HT-29 (cell line): Measurements from ENCODE around the gene LILRB5. TPM values are rescaled to one million over a fixed set of nuclear protein-coding genes. Genes with fewer than 3 reads are reported as not detected.
A peak's percentile ranks its signal among the peaks of the same experiment; 100 is the strongest.
"Not testable (repeated sequence)": the region's sequence is repeated elsewhere in the genome, so short reads cannot be mapped to it uniquely, and the experiment has no call there.

Experiments used
- DNase-seq: peaks from one replicate; pipeline ENCODE4 v3.0.0-alpha.2; 2015; ENCODE audit warnings: low spot score
- total RNA-seq: library from RNA; depleted of rRNA; stranded (reverse); fragments of >200 nt; shearing (Covaris generic); gene quantifications from 2 replicates; pipeline ENCODE4 v1.2.3, GENCODE V29; 2014

LILRB5 gene
- total RNA-seq, 1 experiment from 2014 or later, result not detected

DNA sequence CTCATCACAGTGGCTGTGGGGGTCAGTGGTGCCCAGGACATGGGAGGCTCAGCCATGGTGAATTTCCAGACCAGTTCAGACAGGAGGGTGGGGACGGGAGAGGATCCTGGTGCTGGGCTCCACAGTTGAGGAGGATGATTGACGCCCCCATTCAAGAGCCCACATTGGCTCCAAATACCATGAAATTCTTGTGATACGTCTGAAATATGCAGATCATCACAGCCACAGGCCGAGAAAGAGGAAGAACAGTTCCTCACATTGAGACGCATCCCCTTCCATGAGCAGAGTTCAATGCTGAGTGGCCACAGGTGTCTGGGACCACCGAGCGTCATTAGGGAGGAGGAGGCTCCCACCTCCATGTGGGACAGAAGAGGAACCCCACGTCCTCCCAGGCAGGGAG lies 13.3 kb downstream of the LILRB5 start:
- DNase-seq, result not testable (repeated sequence)

DNA sequence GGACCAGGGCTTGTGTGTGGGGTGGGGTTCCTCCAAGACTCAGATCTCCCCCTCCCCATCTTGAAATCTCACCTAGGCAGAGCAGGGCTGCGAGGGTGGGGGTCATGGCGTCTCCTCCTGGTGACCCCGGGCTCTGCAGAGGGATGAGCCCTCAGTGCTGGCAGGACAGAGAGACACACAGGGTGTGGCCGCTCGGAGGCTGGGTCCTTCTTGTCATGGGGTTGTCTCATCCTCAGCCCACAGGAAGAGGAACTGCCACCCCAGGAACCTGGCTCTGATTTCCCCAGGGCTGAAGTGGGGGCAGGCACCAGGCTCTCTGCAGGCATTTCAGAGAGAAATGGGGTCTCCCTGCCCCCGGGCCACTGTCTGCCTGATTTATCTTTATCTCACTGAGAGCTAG lies 14.4 kb downstream of the LILRB5 start, which contains the start of gene LILRA6:
Gene LILRA6 (minus strand): TSS at position 145 of the 400 bp plus-strand sequence.
- DNase-seq, result not testable (repeated sequence)

GRCh38 chr19:54242234-54242633 lies 14.8 kb downstream of the LILRB5 start:
- not testable (repeated sequence) for DNase-seq

DNA sequence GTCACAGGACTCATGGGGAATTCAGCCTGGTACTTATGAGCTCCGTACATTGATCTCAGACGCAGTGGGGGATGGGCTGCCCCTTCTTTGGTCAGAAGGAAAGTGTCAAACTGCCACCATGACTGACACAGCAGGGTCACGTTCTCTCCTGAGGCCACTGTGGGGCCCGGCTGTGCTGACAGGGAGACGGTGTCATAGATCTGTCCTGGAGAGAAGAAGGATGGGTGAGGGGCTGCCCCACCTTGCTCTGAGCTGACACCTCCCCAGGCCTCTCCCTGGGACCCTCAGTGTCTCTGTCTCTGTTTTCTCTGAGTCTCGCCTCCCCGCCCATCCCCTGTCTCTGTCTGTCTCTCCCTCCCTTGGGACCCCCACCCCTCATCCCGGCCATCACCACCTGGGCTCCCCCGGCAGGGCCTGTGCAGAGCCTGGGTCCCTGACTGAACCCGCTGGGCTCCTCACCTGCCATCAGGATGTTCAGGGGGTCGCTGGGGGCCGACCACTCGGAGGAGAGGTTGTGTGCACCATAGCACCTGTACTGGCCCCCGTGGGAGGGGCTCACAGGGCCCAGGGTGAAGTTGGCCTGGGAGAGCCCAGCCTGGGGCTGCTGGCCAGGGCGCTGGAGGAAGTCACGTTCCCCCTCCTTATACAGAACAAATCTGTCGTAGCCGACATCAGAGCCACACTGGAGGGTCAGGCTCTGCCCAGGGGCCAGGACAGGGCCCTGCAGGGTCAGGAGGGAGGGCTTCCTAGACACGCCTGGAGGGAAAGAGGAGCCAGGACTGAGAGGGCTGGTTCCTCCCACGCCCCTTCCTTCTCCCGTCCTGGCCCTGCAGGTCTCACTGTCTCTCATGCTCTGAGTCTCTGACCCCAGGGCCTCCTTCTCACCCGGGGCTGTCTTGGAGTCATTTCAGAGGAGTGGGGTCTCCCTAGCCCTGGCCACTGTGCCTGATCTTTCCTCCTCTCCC lies 16.4 kb downstream of the LILRB5 start:
- DNase-seq, result not testable (repeated sequence)

DNA sequence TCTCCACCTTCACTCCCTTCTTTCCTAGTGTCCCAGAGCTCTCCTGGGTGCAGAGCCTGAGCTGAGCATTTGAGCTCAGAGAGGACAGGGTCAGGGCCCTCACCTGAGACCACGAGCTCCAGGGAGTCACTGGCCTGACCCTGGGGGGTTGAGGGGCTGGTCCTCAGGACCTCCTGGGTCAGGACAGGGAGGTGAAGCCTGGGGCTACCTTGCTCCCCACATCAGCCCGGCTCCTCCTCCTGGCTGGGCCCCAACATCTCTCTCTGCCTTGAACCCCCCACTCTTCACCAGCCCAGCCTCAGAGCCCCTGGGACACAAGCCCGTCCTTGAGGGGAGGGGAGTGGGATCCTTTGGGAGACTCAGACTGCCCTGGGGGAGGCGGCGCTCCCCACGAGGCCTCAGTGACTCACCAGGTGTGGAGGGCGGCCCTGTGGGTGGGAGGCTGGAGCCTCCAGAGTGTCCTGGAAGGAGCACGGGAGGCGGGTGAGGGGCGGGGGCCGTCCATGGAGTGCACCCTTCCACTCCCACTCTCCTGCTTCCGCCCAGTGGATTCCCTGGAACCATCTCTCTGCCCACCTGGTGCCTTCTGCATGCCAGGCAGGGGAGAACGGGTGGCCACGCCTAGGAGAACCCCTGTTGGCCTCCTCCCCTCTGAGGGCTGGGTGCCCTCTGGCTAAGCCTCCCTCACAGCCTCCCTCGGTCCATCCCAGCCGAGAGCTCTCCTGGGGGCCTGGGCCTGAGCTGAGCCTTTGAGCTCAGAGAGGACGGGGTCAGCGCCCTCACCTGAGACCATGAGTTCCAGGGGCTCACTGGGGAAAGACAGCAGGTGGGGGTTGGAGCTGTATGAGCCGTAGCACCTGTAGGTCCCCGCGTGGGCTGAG lies 17.3 kb downstream of the LILRB5 start:
- DNase-seq, result not testable (repeated sequence)

DNA sequence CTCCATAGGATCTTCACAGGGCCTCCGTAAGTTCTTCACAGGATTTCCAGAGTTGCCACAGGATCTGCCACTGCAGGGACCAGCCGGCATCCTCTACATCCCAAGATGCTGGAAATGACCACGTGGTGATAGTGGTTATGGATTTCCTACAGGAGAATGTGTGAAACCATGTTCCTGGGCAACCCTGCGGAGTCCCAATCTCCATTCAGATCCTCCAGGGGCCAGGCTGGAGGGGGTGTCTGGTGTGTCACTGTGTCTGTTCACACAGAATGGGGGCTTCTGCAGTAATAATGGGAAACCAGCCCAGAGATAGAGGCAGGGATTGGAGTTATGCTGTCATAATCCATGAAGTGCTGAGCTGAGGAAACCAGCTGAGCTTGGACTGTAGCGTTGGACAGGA lies 23.1 kb downstream of the LILRB5 start:
- no peak for DNase-seq

GRCh38 chr19:54231077-54231931 lies 25.8 kb downstream of the LILRB5 start:
- peak; percentile 98 for DNase-seq

- no peak for DNase-seq
These were observed 27.0 kb downstream of the LILRB5 start for GRCh38 chr19:54230031-54230430.

GRCh38 chr19:54229146-54229545 lies 27.9 kb downstream of the LILRB5 start:
- DNase-seq, result no peak

DNA sequence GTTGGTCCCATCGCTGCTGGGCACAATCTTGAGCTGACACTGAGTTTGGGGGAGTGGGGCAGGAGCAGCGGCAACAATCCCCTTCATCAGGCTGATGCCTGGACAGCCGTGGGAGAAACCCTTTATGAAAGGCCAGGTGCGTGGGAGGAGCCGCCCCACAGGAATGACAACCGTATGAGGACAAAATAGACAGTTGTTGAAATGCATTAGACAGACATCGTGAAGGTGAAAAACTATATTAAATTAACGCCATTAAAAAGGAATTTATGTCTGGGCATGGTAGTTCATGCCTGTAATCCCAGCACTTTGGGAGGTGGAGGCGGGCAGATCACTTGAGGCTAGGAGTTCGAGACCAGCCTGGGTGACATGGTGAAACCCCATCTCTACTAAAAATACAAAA lies 32.5 kb downstream of the LILRB5 start:
- DNase-seq, result not testable (repeated sequence)

DNA sequence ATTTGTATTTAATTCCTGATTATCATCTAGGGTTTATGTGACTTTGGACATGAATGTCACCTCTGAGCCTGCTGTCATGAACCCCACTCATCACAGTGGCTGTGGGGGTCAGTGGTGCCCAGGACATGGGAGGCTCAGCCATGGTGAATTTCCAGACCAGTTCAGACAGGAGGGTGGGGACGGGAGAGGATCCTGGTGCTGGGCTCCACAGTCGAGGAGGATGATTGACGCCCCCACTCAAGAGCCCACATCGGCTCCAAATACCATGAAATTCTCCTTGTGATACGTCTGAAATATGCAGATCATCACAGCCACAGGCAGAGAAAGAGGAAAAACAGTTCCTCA lies 33.2 kb downstream of the LILRB5 start:
- not testable (repeated sequence) for DNase-seq

DNA sequence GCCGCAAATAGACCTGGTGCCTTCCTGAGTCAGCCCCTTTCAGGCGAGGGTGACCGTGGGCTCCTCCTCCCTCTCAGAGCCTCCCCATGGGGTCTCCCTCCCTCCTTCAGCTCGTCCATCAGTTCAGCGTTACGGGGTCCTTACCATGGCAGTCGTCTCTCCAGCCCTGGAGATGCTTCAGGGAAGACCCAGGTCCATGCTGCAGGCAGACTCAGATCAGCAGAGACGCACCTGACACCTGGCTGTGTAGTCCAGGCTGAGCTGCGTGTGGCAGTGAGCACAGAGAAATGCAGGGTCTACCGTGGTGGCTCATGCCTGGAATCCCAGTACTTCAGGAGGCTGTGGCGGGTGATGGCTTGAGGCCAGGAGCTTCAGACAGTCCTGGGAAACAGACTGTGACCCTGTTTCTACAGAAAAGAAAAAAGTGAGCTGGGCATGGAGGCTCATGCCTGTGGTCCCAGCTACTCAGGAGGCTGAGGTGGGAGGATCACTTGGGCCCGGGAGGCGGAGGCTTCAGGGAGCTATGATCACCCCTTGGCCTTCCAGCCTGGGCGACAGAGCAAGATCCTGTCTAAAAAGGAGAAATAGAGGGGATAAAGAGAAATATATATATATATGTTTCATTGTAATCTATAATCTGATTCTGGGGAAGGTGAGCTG lies 33.7 kb downstream of the LILRB5 start:
- DNase-seq, result not testable (repeated sequence)

DNA sequence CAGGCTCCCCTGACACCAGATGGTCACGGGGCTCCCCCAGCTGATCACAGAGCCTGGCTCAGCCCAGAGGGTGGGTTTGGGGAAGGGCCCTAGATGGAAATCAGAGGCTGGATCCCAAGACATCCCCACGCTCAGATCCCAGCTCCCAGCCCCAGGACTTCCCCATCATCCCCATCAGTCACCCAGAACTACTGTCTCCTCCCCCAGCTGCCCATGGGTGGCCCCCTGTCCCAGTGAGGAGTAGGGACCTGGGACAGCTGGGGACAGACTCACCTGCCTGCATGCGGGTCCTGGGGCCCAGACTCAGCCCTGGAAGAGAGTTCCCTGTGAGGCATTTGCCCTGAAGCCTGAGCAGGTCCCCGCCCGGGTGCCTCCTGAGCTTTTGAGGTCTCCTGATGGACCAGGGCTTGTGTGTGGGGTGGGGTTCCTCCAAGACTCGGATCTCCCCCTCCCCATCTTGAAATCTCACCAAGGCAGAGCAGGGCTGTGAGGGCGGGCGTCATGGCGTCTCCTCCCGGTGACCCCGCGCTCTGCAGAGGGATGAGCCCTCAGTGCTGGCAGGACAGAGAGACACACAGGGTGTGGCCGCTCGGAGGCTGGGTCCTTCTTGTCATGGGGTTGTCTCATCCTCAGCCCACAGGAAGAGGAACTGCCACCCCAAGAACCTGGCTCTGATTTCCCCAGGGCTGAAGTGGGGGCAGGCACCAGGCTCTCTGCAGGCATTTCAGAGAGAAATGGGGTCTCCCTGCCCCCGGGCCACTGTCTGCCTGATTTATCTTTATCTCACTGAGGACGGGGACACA lies 34.4 kb downstream of the LILRB5 start, which contains the start of gene LILRB3:
Gene LILRB3 (minus strand): TSS at position 534 of the 803 bp plus-strand sequence. CDS start 31 bp downstream, at position 503.
- not testable (repeated sequence) for DNase-seq

- not testable (repeated sequence) for DNase-seq
These were observed 35.1 kb downstream of the LILRB5 start for GRCh38 chr19:54221947-54222346.

DNA sequence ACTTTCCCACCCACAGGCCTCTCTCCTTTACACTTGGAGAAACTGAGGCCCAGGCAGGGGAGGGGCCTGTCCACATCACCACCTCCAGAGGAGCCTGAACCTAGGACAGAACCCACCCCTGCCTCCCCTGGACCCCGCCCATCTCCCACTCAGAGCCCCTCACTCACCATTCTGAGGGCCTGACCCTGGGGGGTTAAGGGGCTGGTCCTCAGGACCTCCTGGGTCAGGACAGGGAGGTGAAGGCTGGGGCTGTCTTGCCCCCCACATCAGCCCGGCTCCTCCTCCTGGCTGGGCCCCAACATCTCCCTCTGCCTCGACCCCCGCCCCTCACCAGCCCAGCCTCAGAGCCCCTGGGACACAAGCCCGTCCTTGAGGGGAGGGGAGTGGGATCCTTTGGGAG lies 37.4 kb downstream of the LILRB5 start:
- DNase-seq, result not testable (repeated sequence)

- no peak for DNase-seq
These were observed 38.0 kb downstream of the LILRB5 start for GRCh38 chr19:54218960-54219661.

GRCh38 chr19:54218259-54218658 lies 38.8 kb downstream of the LILRB5 start:
- no peak for DNase-seq

DNA sequence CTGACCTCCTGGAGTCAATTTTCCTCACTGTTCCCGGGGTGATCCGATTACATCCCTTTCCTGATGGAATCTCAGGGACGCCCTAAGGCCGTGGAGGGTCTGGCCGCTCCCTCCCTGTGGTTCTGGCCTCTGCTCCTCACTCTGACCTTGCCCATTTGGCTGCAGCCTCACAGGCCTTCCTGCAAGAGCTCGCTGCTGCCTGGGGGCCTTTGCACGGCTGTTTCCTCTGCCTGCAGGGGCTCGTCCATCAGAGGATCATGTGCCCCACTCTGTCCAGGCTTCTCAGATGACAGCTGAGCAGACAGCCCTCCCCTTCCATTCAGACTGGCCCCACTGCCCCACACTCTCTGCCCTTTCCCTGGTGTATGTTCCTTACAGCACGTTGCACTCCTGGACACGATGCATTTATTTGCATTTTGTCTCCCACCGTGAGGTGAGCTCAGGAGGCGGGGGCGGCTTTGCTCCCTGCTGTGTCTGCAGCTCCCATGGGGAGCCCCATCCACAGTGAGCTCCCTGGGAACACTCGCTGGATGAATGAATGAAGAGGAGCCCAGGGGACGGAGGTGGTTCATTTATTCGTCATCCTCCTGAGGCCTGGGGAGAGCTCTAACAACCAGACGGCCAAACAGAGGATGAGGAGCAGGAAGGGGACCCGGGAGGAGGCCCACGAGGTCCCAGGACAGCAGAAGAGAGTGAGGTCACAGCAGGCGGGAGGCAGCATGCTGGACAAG lies 39.4 kb downstream of the LILRB5 start:
- DNase-seq, result not testable (repeated sequence)
